COLO668 (cell line): Measurements from ENCODE around the gene FYB2.
"Not testable (repeated sequence)": the region's sequence is repeated elsewhere in the genome, so short reads cannot be mapped to it uniquely, and the experiment has no call there.

ENCODE experiments used
- DNase-seq: peaks from one replicate; lab custom pipeline; 2025; ENCODE audit not compliant: unreplicated experiment; lab: John Stamatoyannopoulos, UW

The FYB2 gene

GRCh38 chr1:56798053-56798471 lies 21.1 kb downstream of the FYB2 start:
- DNase-seq, result no peak

- peak; percentile 73 for DNase-seq
Measured at GRCh38 chr1:56797065-56797685, 22.0 kb downstream of the FYB2 start.

GRCh38 chr1:56795870-56796269 lies 23.3 kb downstream of the FYB2 start:
- DNase-seq, result no peak

GRCh38 chr1:56790036-56790435 lies 29.2 kb downstream of the FYB2 start:
- no peak for DNase-seq

- DNase-seq, result peak; percentile 63
Measured at GRCh38 chr1:56788588-56788987, 30.6 kb downstream of the FYB2 start.

GRCh38 chr1:56788102-56788501 lies 31.1 kb downstream of the FYB2 start:
- peak; percentile 58 for DNase-seq

- no peak for DNase-seq
Measured at GRCh38 chr1:56787330-56787729, 31.9 kb downstream of the FYB2 start.

GRCh38 chr1:56782773-56783172 lies 36.4 kb downstream of the FYB2 start:
- DNase-seq, result no peak

GRCh38 chr1:56780826-56781225 lies 38.4 kb downstream of the FYB2 start:
- DNase-seq, result no peak

GRCh38 chr1:56780128-56780750 lies 39.0 kb downstream of the FYB2 start:
- DNase-seq, result no peak

GRCh38 chr1:56777972-56778371 lies 41.2 kb downstream of the FYB2 start:
- no peak for DNase-seq

- DNase-seq, result not testable (repeated sequence)
Measured at GRCh38 chr1:56774732-56775131, 44.5 kb downstream of the FYB2 start.

GRCh38 chr1:56774067-56774609 lies 45.1 kb downstream of the FYB2 start:
- DNase-seq, result no peak

- DNase-seq, result no peak
Measured at GRCh38 chr1:56773341-56774066, 45.7 kb downstream of the FYB2 start.

- no peak for DNase-seq
Measured at GRCh38 chr1:56771717-56772116, 47.5 kb downstream of the FYB2 start.

- no peak for DNase-seq
Measured at GRCh38 chr1:56758794-56759193, 60.4 kb downstream of the FYB2 start.

- peak; percentile 77 for DNase-seq
Measured at GRCh38 chr1:56758135-56758534, 61.1 kb downstream of the FYB2 start.

GRCh38 chr1:56755911-56756310 lies 63.3 kb downstream of the FYB2 start:
- no peak for DNase-seq

- peak; percentile 36 for DNase-seq
Measured at GRCh38 chr1:56754708-56755479, 64.3 kb downstream of the FYB2 start.

GRCh38 chr1:56745231-56745630 lies 74.0 kb downstream of the FYB2 start:
- DNase-seq, result no peak

- DNase-seq, result no peak
Measured at GRCh38 chr1:56728964-56729363, 90.2 kb downstream of the FYB2 start.
